Endothelial cell (in vitro differentiated cells): ENCODE data around the gene IPO13. TPM values are rescaled to one million over a fixed set of nuclear protein-coding genes. Genes with fewer than 3 reads are reported as not detected.

Experiments
- DNase-seq: peaks from one replicate; pipeline ENCODE4 v3.0.0; 2021; ENCODE audit warnings: low spot score
- H3K27ac Mint-ChIP-seq: one replicate; pipeline ENCODE4 v1.8.0; 2021; ENCODE audit warnings: mixed read lengths, inconsistent platforms; ENCODE audit not compliant: unreplicated experiment
- H3K27me3 Mint-ChIP-seq: one replicate; pipeline ENCODE4 v1.8.0; 2021; ENCODE audit warnings: mild to moderate bottlenecking, moderate library complexity, mixed read lengths, inconsistent platforms; ENCODE audit not compliant: unreplicated experiment
- H3K36me3 Mint-ChIP-seq: one replicate; pipeline ENCODE4 v1.8.0; 2021; ENCODE audit warnings: mild to moderate bottlenecking, low read depth, mixed read lengths, inconsistent platforms; ENCODE audit not compliant: unreplicated experiment
- H3K4me1 Mint-ChIP-seq: one replicate; pipeline ENCODE4 v1.8.0; 2021; ENCODE audit warnings: mild to moderate bottlenecking, mixed read lengths, inconsistent platforms; ENCODE audit not compliant: unreplicated experiment
- H3K4me3 Mint-ChIP-seq: one replicate; pipeline ENCODE4 v1.8.0; 2021; ENCODE audit warnings: mild to moderate bottlenecking, mixed read lengths, inconsistent platforms; ENCODE audit not compliant: unreplicated experiment
- H3K9me3 Mint-ChIP-seq: one replicate; pipeline ENCODE4 v1.8.0; 2021; ENCODE audit warnings: mixed read lengths, inconsistent platforms; ENCODE audit not compliant: unreplicated experiment
- CTCF ChIP-seq: fragments of 200-600 bp; sonication (generic); IDR thresholded peaks from one replicate; pipeline ENCODE4 v1.5.0; 2021; ENCODE audit warnings: antibody characterized with exemption; ENCODE audit not compliant: unreplicated experiment
- total RNA-seq: library from RNA; stranded (reverse); fragmentation: NEBNext Ultra II Directional; extraction: Animal tissue kit (Norgen Biotek cat#: 25700); gene quantifications from one replicate; pipeline ENCODE4 v1.2.1, GENCODE V29; 2021; ENCODE audit not compliant: unreplicated experiment

IPO13 gene
- total RNA-seq, 1 donor from 2014 or later = 31.5 TPM

- H3K4me3 Mint-ChIP-seq = peak overlapping the region; percentile 94
- no peak overlapping the region for H3K27ac Mint-ChIP-seq
- H3K4me1 Mint-ChIP-seq = peaks cover 33% of the 10 kb centered on the region
- H3K36me3 Mint-ChIP-seq = peaks cover 33% of the 10 kb centered on the region
- peaks cover 31% of the 10 kb centered on the region for H3K27me3 Mint-ChIP-seq
- no peaks in the 10 kb centered on the region for H3K9me3 Mint-ChIP-seq
- DNase-seq = peak; percentile 33
- TF ChIP-seq CTCF = no peak
Measured at GRCh38 chr1:43979528-43980254, 32.9 kb downstream of the IPO13 start.

DNA sequence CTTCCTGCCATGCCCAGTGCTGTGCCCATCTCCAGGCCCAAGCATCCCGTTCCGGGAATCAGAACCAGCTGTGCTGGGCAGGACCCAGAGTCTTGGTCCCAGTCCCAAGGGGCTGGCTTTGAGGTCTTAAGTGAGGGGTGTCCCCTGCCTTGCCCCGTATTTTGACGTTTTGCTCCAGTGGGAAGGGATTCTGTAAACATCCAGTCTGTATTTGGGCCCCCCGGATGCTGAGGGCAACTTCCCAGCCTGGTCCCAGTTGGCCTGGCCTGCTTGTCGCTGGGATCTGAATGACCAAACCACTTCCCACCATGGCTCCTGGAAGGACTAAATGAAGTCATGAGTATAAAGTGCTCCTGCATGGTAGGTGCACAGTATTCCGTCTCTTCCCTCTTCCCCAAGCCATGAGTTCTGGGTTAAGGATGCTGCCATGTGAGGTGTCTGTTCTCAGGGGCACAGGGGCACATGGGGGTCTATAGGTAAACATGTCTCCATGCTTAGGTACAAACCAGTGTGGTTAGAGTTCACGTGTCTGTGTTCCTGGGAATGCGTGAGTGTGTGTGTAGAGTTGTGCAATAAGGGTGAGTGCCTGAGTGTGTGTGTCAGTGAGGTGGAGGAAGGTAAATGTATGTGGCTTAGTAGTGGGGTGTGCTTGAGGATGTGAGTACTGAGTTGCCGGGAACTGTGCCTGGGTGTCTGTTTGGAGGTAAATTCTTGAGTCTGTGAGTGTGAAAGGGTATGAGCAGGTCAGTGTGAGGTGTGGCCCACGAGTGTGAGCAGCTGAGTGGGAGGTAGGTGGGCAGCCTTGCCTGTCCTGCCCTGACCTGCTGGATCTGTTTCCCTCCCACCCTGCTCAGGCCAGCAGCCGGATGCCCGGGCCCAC lies 33.7 kb downstream of the IPO13 start:
- Mint-ChIP-seq H3K9me3 (no peaks in the 10 kb centered on the region), H3K27me3 (peaks cover 31% of the 10 kb centered on the region), H3K36me3 (peaks cover 36% of the 10 kb centered on the region), H3K27ac (peak overlapping the region; percentile 34), H3K4me3 (peak overlapping the region; percentile 94), H3K4me1 (peaks cover 33% of the 10 kb centered on the region)
- DNase-seq = no peak
- TF ChIP-seq CTCF = no peak

- H3K4me3 Mint-ChIP-seq = no peak overlapping the region
- no peak for DNase-seq
- no peak overlapping the region for H3K27ac Mint-ChIP-seq
- peaks cover 26% of the 10 kb centered on the region for H3K27me3 Mint-ChIP-seq
- no peak for TF ChIP-seq CTCF
- H3K9me3 Mint-ChIP-seq = no peaks in the 10 kb centered on the region
- peaks cover 42% of the 10 kb centered on the region for H3K36me3 Mint-ChIP-seq
- peaks cover 29% of the 10 kb centered on the region for H3K4me1 Mint-ChIP-seq
Measured at GRCh38 chr1:43981135-43981491, 34.4 kb downstream of the IPO13 start.

DNA sequence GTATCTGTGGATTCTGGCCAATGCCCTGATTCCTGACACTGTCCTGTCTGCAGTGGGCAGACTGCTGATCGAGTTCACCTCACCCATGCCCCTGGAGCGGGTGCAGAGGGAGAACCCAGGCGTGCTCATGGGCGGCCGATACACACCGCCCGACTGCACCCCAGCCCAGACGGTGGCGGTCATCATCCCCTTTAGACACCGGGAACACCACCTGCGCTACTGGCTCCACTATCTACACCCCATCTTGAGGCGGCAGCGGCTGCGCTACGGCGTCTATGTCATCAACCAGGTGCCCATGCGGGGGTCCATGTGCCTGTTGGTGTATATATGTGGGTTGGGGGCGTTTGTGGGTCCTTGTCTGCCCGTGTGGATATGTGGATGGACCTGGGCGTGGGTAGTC lies 34.9 kb downstream of the IPO13 start:
- Mint-ChIP-seq H3K4me3 (no peak overlapping the region), H3K4me1 (peaks cover 24% of the 10 kb centered on the region), H3K27ac (no peak overlapping the region), H3K27me3 (peaks cover 23% of the 10 kb centered on the region), H3K9me3 (no peaks in the 10 kb centered on the region), H3K36me3 (peaks cover 38% of the 10 kb centered on the region)
- TF ChIP-seq CTCF = no peak
- DNase-seq = no peak

GRCh38 chr1:43982241-43982640 lies 35.5 kb downstream of the IPO13 start:
- no peak for DNase-seq
- H3K27ac Mint-ChIP-seq = no peak overlapping the region
- peaks cover 33% of the 10 kb centered on the region for H3K36me3 Mint-ChIP-seq
- peaks cover 23% of the 10 kb centered on the region for H3K4me1 Mint-ChIP-seq
- no peaks in the 10 kb centered on the region for H3K9me3 Mint-ChIP-seq
- TF ChIP-seq CTCF = no peak
- peak overlapping the region; percentile 64 for H3K4me3 Mint-ChIP-seq
- peaks cover 19% of the 10 kb centered on the region for H3K27me3 Mint-ChIP-seq
